GM20000 (cell line): Measurements from ENCODE around the gene LGALS13.

ENCODE experiments used
- DNase-seq: peaks from one replicate; pipeline ENCODE4 v3.0.0; 2012; ENCODE audit warnings: low spot score
- TF ChIP-seq, protein P1 (sequence below): IDR thresholded peaks from 2 replicates; pipeline ENCODE4 v1.5.1; 2012; ENCODE audit warnings: mild to moderate bottlenecking, control low read depth; ENCODE audit errors: extremely low read depth, missing control alignments

Gene LGALS13

DNA sequence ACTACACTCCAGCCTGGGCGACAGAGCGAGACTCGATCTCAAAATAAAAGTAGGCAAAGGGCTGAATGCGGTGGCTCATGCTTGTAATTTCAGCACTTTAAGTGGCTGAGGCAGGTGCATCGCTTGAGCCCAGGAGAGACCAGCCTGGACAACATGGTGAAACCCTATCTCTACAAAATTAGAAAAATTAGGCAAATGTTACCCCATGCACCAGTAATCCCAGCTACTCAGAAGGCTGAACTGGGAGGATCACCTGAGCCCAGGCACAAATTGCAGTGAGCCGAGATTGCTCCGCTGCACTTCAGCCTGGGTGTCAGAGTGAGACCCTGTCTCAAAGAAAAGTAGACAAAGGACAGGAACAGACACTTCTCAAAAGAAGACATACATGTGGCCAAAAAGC, 9.9 kb upstream of the LGALS13 start:
- TF ChIP-seq, protein P1, sequence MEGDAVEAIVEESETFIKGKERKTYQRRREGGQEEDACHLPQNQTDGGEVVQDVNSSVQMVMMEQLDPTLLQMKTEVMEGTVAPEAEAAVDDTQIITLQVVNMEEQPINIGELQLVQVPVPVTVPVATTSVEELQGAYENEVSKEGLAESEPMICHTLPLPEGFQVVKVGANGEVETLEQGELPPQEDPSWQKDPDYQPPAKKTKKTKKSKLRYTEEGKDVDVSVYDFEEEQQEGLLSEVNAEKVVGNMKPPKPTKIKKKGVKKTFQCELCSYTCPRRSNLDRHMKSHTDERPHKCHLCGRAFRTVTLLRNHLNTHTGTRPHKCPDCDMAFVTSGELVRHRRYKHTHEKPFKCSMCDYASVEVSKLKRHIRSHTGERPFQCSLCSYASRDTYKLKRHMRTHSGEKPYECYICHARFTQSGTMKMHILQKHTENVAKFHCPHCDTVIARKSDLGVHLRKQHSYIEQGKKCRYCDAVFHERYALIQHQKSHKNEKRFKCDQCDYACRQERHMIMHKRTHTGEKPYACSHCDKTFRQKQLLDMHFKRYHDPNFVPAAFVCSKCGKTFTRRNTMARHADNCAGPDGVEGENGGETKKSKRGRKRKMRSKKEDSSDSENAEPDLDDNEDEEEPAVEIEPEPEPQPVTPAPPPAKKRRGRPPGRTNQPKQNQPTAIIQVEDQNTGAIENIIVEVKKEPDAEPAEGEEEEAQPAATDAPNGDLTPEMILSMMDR: no peak
- no peak for DNase-seq

DNA sequence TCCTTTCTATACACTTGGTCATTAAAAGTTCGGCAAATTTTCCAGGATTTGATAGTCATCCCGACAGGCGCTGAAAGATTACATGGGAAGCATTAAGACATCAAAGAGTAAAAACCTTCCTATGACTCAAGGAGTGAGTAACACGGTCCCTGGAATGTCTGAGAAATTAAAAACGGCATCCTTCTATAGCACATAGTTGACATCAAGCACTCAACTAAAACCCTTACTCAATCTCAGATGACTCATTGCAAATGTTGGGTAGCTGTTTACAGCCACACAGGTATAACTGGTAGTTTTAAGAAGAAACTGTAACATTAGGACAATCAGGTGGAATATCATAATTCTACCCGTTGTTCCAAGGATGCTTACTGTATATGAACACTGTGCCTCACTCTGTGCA, 6.4 kb upstream of the LGALS13 start:
- TF ChIP-seq, protein P1: no peak
- no peak for DNase-seq

DNA sequence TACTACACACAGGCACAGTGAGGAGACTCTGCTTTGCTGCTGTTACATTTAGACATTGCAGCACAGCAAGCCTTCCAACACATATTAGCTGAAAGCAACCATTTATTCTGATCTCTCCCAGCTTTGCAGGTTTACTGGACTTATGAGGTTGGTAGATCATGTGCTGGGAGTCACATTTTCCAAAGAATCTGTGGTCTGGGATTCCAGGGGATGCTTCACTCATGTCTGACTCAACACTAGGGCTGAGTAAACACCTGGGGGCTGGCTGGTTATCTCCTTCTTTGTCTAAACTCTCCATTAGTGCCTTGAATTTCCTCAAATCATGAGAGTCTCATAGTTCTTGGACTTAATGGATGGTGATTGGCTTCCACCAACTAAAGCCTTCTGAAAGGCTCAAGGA, 5.4 kb upstream of the LGALS13 start:
- TF ChIP-seq, protein P1: no peak
- no peak for DNase-seq

DNA sequence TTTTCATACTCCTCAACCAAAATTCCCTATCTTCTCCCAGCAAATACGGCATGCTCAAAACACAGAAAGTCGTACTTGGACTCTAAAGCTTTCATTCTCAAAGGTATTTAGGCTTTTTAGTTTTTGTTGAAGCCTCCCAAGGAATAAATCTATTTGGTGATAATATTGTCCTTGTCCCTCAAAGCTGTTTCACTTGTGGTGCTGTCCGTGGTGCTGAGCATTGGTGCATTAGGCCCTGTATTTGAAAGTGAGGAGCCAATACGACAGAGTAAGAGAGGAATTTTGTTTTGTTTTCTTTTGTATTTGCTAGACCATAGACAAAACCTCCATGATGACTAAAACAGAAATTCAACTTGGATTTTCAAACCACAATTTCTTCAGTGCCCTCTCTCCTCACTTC, 3.2 kb upstream of the LGALS13 start:
- TF ChIP-seq, protein P1: no peak
- peak; percentile 27 for DNase-seq

DNA sequence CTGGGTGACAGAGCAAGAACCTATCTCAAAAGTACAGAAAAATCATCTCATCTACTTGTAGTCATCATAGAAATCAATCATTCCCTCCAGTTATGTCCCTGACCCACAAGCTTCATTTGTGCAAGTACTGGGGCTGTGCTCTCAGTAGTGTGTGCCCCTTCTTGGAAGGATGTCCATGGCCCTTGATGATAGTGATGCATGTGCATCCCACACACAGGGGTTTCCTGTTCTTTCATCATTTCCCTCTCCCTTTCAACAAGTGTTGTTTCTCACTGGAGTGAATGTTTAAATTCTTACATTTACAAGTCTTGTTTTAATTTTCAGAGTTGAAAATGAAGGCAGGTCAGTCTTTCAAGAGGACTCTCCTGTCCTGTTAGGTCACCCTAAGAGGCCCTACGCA, 1.5 kb downstream of the LGALS13 start:
- no peak for DNase-seq
- TF ChIP-seq, protein P1: no peak

DNA sequence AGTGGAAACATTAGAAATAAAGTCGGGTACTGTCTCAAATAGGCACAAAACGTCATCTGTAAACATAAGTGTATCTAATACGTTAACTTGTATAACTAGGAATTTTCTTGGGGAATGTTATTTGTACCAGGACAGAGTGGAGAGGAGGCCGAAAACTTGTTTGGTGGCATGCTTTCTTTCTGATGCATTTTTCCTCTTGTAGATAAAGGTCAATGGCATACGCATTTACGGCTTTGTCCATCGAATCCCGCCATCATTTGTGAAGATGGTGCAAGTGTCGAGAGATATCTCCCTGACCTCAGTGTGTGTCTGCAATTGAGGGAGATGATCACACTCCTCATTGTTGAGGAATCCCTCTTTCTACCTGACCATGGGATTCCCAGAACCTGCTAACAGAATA, 4.7 kb downstream of the LGALS13 start:
- TF ChIP-seq, protein P1: no peak
- no peak for DNase-seq

DNA sequence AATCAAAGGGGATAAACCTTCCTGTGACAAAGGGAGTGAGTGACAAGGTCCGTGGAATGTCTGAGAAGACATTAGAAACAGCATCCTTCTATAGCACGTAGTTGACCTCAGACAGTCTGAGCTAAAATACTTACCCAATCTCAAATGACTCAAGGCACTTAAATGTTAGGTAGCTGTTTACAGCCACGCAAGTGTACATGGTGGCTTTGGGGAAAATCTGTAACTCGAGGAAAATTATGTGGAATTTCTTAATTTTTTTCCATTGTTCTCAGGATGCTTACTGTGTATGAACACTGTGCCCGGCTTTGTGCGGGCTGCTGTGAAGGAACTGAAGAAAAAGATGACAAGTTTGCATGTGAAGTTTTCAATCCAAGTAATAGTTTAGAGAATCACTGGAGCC, 5.2 kb downstream of the LGALS13 start:
- DNase-seq: no peak
- TF ChIP-seq, protein P1: no peak
